ENCODE results near the gene SERTAD2. TPM values are rescaled to one million over a fixed set of nuclear protein-coding genes. Genes with fewer than 3 reads are reported as not detected.

Gene SERTAD2
- total RNA-seq, 1 donor from 2014 or later = 27.3 TPM

DNA sequence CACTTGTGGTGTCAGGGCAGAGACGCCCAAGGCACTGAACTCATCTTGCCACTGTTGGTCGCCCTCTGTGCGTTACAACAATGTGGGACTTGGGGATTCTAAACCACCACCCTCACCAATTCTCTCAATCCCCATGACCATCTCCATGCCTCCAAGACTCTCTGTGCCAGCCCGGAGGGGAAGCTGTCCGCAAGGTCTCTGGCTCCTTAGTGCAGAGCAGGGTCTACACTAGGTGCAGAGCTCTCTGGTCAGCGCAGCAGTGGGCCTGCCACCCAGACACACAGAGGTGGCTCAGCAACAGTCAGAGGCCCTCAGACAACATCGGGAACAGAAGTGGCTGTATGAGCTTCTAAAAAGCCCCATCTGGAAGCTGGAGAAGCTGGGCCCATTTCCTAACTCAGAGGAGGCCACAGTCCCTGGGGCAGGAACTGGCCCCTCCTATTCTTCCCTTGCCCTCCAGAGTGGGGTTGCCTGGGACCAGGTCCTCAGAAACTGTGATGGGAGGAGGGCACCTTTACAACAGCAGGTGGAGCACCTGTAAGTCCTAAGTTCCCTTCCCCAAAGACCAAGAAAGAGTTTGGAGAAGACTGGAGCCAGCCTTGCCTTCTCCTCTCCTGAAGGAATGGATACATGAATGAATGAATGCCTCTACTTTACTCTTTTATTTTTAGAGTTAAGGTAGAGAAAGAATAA lies 37.7 kb downstream of the SERTAD2 start:
- Mint-ChIP-seq H3K27ac (no peak overlapping the region), H3K4me1 (ENCODE audit: low read depth) (no peaks in the 10 kb centered on the region), H3K4me3 (no peak overlapping the region), H3K27me3 (ENCODE audit: insufficient read depth) (peaks cover 16% of the 10 kb centered on the region), H3K36me3 (ENCODE audit: low read depth) (no peaks in the 10 kb centered on the region), H3K9me3 (no peaks in the 10 kb centered on the region)
- intact Hi-C loops (cut with micrococcal nuclease) = no loop called here
- DNase-seq (ENCODE audit: low spot score) = no peak

DNA sequence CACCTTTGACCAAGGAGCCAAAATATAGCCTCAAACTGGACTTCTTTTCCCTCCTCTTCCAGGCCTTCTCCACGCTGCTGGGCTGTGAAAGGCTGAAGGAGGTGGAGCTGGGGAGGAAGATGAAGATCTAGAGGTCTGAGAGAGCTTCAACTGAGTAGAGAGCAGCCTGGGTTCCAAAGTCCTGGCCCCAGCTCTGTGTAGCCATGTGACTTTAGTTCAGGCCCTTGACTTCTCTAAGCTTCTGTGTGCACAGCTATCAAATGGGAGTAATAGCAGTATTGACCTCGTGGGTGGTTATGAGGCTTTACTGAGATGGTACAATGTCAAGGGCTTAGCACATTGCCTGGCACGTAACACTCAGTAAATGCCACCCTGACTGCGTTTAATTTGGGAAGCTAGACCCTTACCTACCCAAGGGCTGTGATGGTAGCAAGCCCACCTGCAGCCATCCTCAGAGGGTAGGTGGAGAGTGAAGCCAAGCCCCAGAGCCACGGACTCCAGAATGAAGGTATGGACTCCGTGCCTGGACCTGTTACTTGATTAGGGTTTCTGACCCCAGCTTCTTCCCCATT lies 38.4 kb downstream of the SERTAD2 start:
- Mint-ChIP-seq H3K4me3 (no peak overlapping the region), H3K27ac (no peak overlapping the region), H3K27me3 (ENCODE audit: insufficient read depth) (peaks cover 13% of the 10 kb centered on the region), H3K36me3 (ENCODE audit: low read depth) (no peaks in the 10 kb centered on the region), H3K4me1 (ENCODE audit: low read depth) (no peaks in the 10 kb centered on the region), H3K9me3 (no peaks in the 10 kb centered on the region)
- no peak for DNase-seq (ENCODE audit: low spot score)
- intact Hi-C loops (cut with micrococcal nuclease) = no loop called here

DNA sequence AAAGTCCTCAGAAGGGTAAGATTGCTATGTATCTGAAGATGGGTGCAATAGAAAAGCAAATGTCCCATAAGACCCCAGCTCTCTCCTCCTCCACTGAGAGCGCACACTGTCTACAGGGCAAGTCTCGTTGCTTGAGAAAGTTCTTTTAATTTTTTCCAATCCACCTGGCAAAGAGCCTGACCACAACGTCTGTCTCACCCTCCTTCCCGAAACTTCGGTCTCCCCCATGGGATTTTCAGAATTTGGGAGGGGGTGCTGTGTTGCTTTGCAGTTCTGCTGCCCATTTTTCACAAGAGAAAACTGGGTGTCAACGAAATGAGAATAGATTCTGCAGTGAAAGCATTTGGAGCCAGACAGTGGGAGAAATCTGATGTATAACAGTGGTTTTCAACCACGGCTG lies 40.4 kb downstream of the SERTAD2 start:
- no peaks in the 10 kb centered on the region for H3K36me3 Mint-ChIP-seq (ENCODE audit: low read depth)
- intact Hi-C loops (cut with micrococcal nuclease) = no loop called here
- H3K4me1 Mint-ChIP-seq (ENCODE audit: low read depth) = peaks cover 2% of the 10 kb centered on the region
- H3K27ac Mint-ChIP-seq = no peak overlapping the region
- no peaks in the 10 kb centered on the region for H3K9me3 Mint-ChIP-seq
- H3K27me3 Mint-ChIP-seq (ENCODE audit: insufficient read depth) = peaks cover 13% of the 10 kb centered on the region
- H3K4me3 Mint-ChIP-seq = no peak overlapping the region
- DNase-seq (ENCODE audit: low spot score) = no peak

DNA sequence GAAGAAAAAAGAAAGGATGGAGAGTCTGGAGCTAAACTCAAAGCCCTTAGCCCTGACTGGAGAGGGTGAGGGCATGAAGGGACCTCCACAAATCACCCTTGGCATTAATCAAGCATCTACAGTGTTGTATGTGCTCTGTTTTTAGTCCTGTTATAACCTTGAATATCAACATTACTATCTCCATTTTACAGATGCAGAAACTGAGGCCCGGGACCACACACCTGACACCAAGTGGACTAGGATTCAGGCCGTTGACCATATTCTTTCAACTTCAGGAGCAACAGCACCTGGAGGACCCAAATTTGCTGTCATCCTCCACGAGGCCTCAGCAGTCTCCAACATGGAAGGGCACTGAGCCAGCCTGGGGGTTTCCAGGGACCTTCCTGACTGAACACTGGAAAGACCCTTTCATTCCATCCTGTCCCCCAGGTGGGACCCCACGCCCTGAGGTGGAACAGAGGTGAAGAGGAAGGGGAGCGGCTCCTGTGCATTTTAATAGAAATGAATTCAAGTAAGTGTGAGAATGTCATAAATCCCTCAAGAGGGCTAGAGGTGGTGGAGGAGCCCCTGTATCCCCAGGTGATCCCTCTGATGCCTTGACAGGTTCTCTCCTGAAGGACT lies 41.0 kb downstream of the SERTAD2 start:
- Mint-ChIP-seq H3K9me3 (no peaks in the 10 kb centered on the region), H3K4me1 (ENCODE audit: low read depth) (peaks cover 8% of the 10 kb centered on the region), H3K27me3 (ENCODE audit: insufficient read depth) (peaks cover 11% of the 10 kb centered on the region), H3K27ac (no peak overlapping the region), H3K4me3 (no peak overlapping the region), H3K36me3 (ENCODE audit: low read depth) (no peaks in the 10 kb centered on the region)
- intact Hi-C loops (cut with micrococcal nuclease) = no loop called here
- no peak for DNase-seq (ENCODE audit: low spot score)

DNA sequence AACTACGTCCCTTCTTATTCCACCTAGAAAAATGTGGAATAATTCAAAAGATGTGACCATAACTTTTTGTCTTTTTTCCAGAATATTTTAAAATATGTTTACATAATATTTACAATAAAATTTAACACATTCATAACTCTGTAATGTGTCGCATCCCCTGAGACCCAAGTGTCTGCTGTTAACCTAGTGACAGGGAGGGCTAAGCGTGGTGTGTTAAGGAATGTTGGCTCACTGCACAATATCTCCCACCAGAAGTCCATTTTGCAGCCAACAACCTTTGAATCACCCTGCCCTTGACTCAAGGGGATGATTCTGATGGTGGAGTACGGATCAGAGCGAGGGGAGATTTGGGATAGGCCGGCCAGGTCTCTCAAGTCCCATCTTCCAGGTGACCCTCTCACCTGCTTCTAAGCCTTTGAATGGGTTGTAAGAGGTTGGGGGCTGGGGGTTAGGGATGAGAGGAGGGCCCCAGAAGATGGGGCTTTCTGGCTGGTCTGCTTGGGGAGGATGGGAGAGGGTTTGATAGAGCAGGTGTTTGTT lies 43.3 kb downstream of the SERTAD2 start:
- H3K36me3 Mint-ChIP-seq (ENCODE audit: low read depth) = no peaks in the 10 kb centered on the region
- no peaks in the 10 kb centered on the region for H3K9me3 Mint-ChIP-seq
- peaks cover 11% of the 10 kb centered on the region for H3K27me3 Mint-ChIP-seq (ENCODE audit: insufficient read depth)
- no peak for DNase-seq (ENCODE audit: low spot score)
- intact Hi-C loops (cut with micrococcal nuclease) = no loop called here
- H3K27ac Mint-ChIP-seq = peak overlapping the region; percentile 40
- H3K4me3 Mint-ChIP-seq = peak overlapping the region; percentile 68
- peaks cover 28% of the 10 kb centered on the region for H3K4me1 Mint-ChIP-seq (ENCODE audit: low read depth)

DNA sequence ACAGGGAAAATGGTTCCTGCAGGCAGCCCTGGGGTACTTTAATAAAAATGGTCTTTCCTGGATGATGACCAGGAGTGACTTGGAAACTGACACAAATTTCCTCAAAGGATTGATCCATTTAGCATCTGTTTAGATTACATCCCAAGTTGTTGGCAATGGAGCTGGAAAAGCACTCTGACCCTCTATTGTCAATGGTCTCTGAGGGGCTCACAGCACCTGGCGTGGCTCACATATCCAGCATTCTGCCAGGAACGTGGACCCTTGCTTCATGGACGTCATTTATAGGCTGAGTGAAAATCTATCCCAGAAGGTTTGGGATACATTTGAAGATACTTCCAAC lies 43.8 kb downstream of the SERTAD2 start:
- no peak for DNase-seq (ENCODE audit: low spot score)
- Mint-ChIP-seq H3K27me3 (ENCODE audit: insufficient read depth) (peaks cover 11% of the 10 kb centered on the region), H3K4me3 (peak overlapping the region; percentile 68), H3K27ac (no peak overlapping the region), H3K4me1 (ENCODE audit: low read depth) (peaks cover 28% of the 10 kb centered on the region), H3K9me3 (peaks cover under 1% of the 10 kb centered on the region), H3K36me3 (ENCODE audit: low read depth) (no peaks in the 10 kb centered on the region)
- intact Hi-C loops (cut with micrococcal nuclease) = loop anchor here (1.0 kb wide), 3 partner anchors 221 to 378 kb away; no protein-coding TSS in a partner anchor

DNA sequence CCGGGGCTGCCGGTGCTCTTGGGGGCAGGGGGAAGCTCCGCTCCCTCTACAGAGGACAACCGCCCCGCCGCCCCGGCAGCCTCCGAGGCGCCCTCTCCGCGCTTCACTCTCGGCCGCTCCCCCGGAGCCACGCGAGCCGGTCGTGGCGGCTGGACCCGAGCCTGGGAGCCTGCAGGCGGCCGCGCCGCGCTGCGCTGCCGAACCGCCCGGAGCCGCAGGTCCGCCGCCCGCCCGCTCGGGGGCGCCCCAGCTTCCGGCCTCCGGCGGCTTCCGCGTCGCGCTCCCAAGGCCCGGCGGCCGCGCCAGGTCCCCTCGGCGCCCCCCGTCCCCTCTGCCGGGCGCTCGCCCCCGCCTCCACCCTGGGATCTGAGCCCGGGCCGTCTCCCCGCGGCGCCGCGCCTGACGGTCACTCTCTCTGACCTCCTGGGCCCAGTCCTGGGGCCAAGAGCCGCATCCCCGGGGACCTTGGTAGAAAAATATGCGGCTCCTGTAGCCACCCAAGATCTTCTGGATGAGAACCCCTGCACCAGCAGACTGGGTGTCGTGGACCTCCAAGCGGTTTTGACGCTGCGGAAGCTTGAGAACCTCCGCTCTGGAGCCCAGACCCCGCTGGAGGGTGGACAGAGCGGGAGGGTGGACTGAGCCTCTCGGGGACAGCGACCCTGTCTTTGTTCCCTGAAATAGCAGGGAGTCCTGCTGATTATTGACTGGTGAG lies 44.3 kb downstream of the SERTAD2 start:
- H3K4me3 Mint-ChIP-seq = peak overlapping the region; percentile 68
- intact Hi-C loops (cut with micrococcal nuclease) = loop anchor here (1.0 kb wide), 3 partner anchors 222 to 379 kb away; no protein-coding TSS in a partner anchor
- H3K36me3 Mint-ChIP-seq (ENCODE audit: low read depth) = peaks cover 2% of the 10 kb centered on the region
- peaks cover 6% of the 10 kb centered on the region for H3K9me3 Mint-ChIP-seq
- peak; percentile 67 for DNase-seq (ENCODE audit: low spot score)
- H3K4me1 Mint-ChIP-seq (ENCODE audit: low read depth) = peaks cover 28% of the 10 kb centered on the region
- H3K27ac Mint-ChIP-seq = peak overlapping the region; percentile 29
- H3K27me3 Mint-ChIP-seq (ENCODE audit: insufficient read depth) = peaks cover 11% of the 10 kb centered on the region

DNA sequence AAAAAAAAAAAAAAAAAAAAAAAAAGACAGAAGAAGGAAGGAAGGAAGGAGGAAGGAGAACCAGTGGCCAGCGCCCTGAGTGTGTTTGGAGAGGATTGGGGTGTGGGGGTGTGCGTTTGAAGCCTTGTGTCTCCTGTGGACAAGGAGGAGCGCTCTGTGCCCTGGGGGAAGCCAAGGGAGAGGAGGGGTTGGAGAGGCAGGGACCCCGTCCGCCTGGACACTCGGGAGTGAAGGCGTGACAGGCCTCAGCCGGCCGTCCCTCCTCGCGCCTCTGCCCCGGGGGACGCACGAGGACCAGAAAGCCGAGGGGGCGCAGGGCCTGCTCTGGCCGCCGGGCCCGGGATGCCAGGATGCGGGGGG lies 44.9 kb downstream of the SERTAD2 start:
- peaks cover 2% of the 10 kb centered on the region for H3K36me3 Mint-ChIP-seq (ENCODE audit: low read depth)
- peaks cover 8% of the 10 kb centered on the region for H3K27me3 Mint-ChIP-seq (ENCODE audit: insufficient read depth)
- H3K4me1 Mint-ChIP-seq (ENCODE audit: low read depth) = peaks cover 28% of the 10 kb centered on the region
- H3K27ac Mint-ChIP-seq = peak overlapping the region; percentile 81
- peaks cover 11% of the 10 kb centered on the region for H3K9me3 Mint-ChIP-seq
- intact Hi-C loops (cut with micrococcal nuclease) = loop anchor here (1.0 kb wide), 3 partner anchors 222 to 379 kb away; no protein-coding TSS in a partner anchor
- no peak for DNase-seq (ENCODE audit: low spot score)
- H3K4me3 Mint-ChIP-seq = peak overlapping the region; percentile 65

DNA sequence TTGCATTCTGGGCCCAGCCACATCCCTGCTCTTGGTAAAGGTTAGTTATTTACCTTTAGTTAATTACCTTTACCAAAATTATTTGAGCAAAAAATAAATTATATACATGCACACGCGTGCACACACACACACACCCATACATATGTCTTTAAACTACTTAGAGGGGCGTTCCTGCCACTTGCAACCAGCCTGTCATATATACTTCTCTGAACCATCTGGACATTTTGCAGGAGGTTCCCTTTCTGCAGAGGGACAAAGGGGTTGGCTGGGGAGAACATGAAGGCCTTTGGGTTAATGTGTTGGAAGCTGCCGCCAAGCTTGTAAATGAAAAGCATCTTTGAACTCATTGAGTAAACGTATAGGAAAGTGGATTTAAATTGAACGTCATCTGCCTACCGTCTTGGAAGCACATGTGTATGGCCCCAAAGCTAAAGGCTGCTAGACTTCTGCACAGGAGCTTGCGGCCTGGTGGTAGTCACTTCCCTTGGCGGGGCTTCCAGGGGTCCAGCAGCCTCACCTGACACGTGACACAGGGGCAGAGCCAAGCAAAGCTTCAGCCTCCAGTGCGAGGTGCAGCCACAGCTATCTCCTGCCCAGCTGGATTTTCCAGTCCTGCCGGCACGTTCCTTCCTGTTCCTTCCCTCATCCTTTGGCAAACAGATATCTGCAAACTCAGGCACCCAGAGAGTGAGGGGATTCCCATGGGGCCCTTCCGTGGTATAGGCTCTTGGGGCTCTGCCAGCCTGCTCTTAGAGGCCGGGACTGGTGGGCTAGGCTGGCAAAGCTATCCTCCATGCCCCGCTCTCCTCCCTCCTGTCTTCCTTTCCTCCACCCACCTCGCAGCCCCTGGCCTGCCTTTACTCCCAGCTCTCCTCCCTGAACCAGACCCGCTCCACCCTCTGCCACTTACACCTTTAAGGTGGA lies 46.1 kb downstream of the SERTAD2 start:
- peaks cover 11% of the 10 kb centered on the region for H3K9me3 Mint-ChIP-seq
- intact Hi-C loops (cut with micrococcal nuclease) = loop anchor here (1.0 to 2.0 kb wide), 12 partner anchors 21 to 620 kb away; partner anchors contain the start of genes ACTR2, AFTPH, CEP68 and SERTAD2
- peak overlapping the region; percentile 65 for H3K4me3 Mint-ChIP-seq

DNA sequence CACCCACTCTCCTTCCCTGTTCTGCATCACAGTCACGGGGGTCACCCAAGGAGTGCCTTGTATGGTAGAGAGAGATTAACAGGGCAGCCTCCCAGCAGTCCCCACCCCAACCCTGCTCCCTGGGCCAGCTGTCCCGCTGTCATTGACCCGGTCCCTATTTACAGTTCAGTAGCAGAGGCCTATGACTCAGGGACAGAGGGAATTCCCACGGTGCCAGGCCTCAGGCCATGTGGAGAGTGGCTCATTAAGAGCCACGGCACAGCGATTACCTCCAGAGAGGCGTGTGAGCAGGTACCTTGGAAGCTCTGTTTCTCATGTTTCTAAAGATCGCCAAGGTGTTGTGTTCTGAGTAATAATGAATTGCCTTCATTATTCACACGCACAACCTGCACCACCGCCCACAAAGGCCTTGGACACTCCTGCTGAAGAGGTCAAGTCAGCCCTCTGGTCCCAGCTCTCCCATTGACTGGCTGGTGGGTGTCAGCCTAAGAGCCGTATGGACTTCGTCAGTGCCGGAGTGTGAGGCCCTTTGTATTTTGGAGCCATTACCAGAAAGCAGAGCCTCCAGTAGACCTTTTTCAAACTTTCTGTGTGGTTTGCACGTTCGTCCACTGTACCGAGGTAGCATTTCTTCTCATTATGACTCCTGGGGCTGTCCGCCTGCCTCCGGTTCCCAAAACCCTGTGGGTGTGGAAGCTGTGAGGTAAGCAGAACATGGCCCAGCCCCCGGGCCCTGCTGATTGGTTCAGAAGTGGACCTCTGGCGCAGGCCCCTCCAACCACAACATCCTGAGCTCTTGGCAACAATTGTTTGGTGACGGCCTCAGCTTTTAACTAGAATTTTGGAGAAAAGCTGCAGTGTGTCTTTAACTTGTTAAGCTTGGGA lies 47.0 kb downstream of the SERTAD2 start:
- peak; percentile 86 for DNase-seq (ENCODE audit: low spot score)
- intact Hi-C loops (cut with micrococcal nuclease) = loop anchor here (1.0 to 2.0 kb wide), 12 partner anchors 20 to 621 kb away; partner anchors contain the start of genes ACTR2, AFTPH, CEP68 and SERTAD2
- H3K36me3 Mint-ChIP-seq (ENCODE audit: low read depth) = peaks cover 2% of the 10 kb centered on the region
- peaks cover 11% of the 10 kb centered on the region for H3K9me3 Mint-ChIP-seq
- peaks cover 28% of the 10 kb centered on the region for H3K4me1 Mint-ChIP-seq (ENCODE audit: low read depth)
- peak overlapping the region; percentile 46 for H3K4me3 Mint-ChIP-seq
- peak overlapping the region; percentile 85 for H3K27ac Mint-ChIP-seq
- H3K27me3 Mint-ChIP-seq (ENCODE audit: insufficient read depth) = peaks cover 6% of the 10 kb centered on the region

More for the DNA sequence above, 46.1 kb downstream of the SERTAD2 start:
- Mint-ChIP-seq H3K4me1 (ENCODE audit: low read depth) (peaks cover 28% of the 10 kb centered on the region), H3K36me3 (ENCODE audit: low read depth) (peaks cover 2% of the 10 kb centered on the region), H3K27ac (peak overlapping the region; percentile 85), H3K27me3 (ENCODE audit: insufficient read depth) (peaks cover 6% of the 10 kb centered on the region)
- DNase-seq (ENCODE audit: low spot score) = no peak

DNA sequence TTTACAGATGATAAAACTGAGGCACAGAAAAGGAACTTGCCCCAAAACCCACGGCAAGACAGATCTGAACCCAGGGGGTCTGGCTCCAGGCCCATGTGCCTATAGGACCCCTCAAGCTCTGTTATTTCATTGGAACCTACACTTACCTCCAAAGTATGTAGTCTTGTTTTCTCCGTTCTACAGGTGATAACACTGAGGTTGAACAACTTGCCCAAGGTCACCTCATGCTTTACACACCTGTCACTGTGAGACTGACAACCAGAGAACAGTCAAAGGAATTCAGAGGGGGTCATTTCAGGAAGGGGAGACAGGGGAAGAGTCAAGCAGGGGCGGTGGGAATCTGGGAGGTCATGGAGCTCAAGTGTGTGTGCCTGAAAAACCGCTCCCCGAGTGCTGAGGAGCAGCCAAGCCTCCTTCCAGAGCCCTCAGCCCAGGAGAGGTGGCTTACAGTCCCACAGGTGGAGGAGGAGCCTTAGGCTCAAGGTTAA lies 47.7 kb downstream of the SERTAD2 start:
- H3K27me3 Mint-ChIP-seq (ENCODE audit: insufficient read depth) = peaks cover 6% of the 10 kb centered on the region
- intact Hi-C loops (cut with micrococcal nuclease) = loop anchor here (2.0 kb wide), 4 partner anchors 19 to 267 kb away; partner anchors contain the start of gene SERTAD2

More for the DNA sequence above, 47.7 kb downstream of the SERTAD2 start:
- Mint-ChIP-seq H3K4me3 (no peak overlapping the region), H3K27ac (peak overlapping the region; percentile 85), H3K9me3 (peaks cover 11% of the 10 kb centered on the region), H3K4me1 (ENCODE audit: low read depth) (peaks cover 28% of the 10 kb centered on the region), H3K36me3 (ENCODE audit: low read depth) (peaks cover 2% of the 10 kb centered on the region)
- no peak for DNase-seq (ENCODE audit: low spot score)
